NCI-H345 treated with DMSO at 0.1 percent for 48 hours (cell line): ENCODE results near the gene ZBTB7B.

Source experiments
- DNase-seq: peaks from one replicate; lab custom pipeline; 2025; ENCODE audit not compliant: unreplicated experiment; lab: John Stamatoyannopoulos, UW

The ZBTB7B gene

GRCh38 chr1:155015527-155016230, 13.1 kb downstream of the ZBTB7B start:
- no peak for DNase-seq

GRCh38 chr1:155016231-155016831, 13.7 kb downstream of the ZBTB7B start:
- no peak for DNase-seq

- no peak for DNase-seq
Observed at GRCh38 chr1:155017041-155017945, 14.7 kb downstream of the ZBTB7B start.

DNA sequence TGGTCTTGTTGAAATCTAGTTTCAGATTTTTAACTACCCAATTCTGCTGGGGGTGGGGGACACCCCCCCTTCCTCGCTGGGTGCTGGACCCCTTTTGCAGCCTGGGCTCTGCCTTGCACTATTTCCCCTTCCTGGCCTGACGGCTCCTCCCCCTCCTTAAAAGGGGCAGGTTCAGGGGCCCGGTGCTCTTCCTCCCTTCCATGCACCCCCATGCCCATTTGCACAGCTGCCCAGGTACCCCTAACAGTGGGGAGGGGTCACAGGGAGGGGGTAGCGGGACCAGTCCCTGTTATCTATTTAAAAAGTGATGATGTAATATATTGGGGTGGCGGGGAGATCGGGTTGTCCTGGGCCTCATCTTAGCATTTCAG, 15.3 kb downstream of the ZBTB7B start:
- DNase-seq, result no peak

GRCh38 chr1:155018617-155019348, 16.2 kb downstream of the ZBTB7B start:
- no peak for DNase-seq

GRCh38 chr1:155019377-155020245, 17.0 kb downstream of the ZBTB7B start:
- no peak for DNase-seq

GRCh38 chr1:155022136-155022926, 19.7 kb downstream of the ZBTB7B start:
- no peak for DNase-seq

- peak; percentile 97 for DNase-seq
Observed at GRCh38 chr1:155022927-155023236, 20.3 kb downstream of the ZBTB7B start.

DNA sequence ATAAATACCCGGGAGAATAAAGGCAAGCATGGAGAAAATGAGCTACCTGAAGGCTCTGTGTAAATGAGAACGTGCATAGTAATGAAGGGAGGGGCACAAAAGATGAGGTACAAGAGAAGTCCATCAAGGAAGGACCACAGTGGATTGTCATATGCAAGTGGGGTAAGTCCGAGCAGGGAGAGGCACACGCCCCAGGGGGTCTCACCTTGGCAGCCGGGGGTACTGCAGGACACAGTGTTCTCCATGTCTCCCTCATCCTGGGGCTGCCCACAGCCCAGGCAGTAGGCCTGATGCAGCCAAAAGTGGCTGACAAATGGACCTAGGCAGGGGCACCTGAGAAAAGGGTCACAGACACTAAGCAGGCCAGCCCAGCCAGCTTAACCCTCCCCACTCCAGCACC, 21.0 kb downstream of the ZBTB7B start:
- no peak for DNase-seq

GRCh38 chr1:155024315-155024714, 21.7 kb downstream of the ZBTB7B start:
- DNase-seq, result no peak

DNA sequence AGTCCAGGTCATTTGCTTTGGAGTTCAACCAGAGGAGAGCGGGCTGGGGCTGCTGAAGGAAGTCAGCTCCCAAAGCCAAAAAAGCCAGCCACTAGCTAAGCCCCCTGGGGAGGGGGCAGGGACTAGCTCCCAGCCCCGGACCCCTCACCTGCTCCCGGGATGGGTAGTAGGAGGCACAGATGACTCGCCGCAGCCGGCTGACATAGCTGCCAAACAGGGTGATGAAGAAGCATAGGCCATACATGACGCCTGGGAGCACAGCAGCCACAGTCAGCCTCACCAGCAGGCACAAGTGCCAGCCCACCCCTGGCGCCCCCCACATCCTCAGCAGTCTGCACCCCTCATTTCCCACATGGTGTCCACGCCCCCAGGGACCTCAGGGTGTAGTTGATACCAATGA, 23.6 kb downstream of the ZBTB7B start:
- no peak for DNase-seq

GRCh38 chr1:155026588-155026987, 24.0 kb downstream of the ZBTB7B start:
- no peak for DNase-seq

DNA sequence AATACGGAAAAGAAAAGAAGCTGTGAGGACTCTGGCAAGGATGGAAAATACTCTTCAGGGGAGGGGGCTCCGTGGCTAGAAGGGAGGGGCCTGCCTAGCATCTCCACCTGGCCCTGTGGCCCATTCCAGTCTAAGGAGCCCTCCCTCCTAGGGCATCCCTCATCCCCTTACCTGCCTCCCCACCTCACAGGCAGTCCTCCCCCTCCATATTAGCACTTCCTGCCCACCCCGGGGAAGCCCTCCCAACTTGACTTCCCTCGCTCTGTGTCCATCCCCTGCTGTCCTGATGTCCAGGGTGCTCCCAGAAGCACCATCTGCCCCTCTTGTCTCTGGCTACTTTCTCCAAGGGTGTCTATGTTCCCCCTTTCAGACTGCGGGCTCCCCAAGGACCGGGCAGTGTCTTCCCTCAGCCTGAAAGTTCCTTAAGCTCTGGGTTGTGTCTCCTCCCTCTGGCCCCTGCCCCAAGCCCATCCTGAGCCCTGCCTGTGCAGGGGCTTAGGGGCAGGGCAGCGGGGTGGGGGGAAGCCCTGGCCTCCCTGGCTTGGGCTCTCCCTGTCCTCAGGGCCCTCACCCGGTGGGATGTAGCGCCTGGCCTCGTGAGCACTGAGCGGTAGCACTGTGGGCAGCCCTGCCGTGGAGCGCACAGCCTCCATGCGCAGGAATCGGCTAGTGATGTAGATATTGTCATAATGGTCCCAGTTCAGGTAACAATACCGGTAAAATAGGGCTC, 27.1 kb downstream of the ZBTB7B start:
- DNase-seq, result no peak

DNA sequence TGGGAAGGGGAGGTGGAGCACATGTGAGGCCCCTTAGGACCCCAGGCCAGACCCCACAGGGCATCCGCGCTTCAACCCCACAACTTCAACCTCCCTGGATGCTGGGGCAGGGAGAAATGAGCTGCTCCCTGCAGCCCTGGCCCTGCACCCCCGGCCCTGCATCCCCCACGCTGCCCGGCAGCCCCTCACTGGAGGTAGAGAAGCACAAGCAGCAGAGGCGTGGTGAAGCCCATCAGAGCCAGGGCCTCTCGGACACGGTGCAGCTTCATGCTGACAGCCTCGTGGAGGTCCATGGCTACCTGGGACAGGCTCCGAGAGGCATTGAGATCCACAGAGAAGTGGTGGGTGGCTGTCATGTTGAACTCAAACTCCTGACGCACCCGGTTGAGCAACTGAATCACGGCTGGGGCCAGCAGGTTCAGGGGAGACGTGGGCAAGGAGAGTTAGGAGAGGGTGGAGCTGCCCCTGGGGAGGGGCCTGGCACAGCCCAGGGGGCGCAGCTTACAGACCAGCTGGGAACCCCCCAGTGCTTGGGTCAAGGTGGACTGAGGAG, 27.7 kb downstream of the ZBTB7B start:
- no peak for DNase-seq

- no peak for DNase-seq
Observed at GRCh38 chr1:155030899-155031298, 28.3 kb downstream of the ZBTB7B start.

DNA sequence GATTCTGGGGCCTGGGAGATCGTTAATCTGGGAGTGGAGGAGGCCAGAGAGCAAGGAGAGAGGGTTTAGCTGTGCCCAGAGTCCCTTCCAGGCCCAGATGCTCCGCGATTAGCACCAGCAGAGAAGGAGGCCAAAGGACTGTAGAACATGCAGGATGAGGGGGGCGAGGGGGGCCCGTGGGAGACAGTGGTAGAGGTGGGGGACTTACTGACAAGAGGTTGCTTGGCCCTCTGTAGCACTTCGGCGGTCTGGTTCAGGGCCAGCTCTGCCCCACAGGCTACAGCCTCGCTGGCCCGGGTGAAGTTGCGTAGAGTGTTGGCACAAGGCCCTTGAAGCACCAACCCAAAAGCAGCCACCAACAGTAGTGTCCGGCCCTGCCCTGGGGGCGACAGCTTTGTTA, 30.3 kb downstream of the ZBTB7B start:
- DNase-seq, result no peak

- no peak for DNase-seq
Observed at GRCh38 chr1:155033524-155033923, 30.9 kb downstream of the ZBTB7B start, which contains the start of the genes DCST1 and DCST2. Gene DCST1 (plus strand): TSS chr1:155033824. CDS start chr1:155034037, 213 bp downstream. Gene DCST2 (minus strand): TSS chr1:155033781. CDS start chr1:155033701, 80 bp downstream.
